Suppressor macrophage treated with lipopolysaccharide for 4 hours (primary cell): ENCODE data around the gene ERC1.
A peak's percentile ranks its signal among the peaks of the same experiment; 100 is the strongest.

Experiments used
- DNase-seq: peaks from one replicate; pipeline ENCODE4 v3.0.0-alpha.2; 2020

The ERC1 gene

DNA sequence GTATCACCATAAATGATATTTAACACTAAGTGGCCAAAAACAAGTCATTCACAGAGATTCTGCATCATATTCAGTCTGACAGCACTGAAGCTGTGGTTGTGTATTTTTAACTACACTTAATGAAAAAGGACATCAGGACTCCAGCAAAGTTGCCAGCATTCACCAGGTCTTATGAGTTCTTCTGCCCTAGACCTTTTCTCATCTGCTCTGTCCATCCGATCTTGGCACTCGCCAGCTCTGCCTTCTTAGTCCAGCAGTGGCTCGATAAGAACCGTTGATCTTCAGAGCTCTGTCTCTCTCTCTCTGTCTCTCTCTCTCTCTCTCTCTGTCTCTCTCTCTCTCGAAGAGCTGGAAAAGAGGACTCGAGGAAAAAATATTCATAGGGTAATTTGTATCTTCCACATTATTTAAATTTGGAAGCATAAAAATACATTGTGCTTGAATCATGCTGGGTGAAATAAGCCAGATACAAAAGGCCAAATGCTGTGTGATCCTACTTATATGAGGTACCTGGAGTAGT lies 371.2 kb downstream of the ERC1 start:
- DNase-seq: no peak

DNA sequence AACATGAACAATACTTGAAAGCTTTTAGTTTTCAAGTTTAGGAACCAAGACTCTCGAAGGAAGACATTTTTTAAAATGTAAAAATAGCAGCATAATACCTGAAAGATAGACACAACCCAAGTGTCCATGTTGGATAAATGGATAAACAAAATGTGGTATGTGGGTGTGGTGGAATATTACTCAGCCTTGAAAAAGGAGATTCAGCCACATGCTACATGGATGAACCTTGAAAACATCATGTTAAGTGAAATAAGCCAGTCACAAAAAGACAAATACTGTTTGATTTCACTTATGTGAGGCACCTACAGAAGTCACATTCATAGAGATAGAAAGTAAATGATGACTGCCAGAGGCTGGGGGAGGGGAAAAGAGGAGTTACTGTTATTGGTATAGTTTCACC lies 374.7 kb downstream of the ERC1 start:
- no peak for DNase-seq

DNA sequence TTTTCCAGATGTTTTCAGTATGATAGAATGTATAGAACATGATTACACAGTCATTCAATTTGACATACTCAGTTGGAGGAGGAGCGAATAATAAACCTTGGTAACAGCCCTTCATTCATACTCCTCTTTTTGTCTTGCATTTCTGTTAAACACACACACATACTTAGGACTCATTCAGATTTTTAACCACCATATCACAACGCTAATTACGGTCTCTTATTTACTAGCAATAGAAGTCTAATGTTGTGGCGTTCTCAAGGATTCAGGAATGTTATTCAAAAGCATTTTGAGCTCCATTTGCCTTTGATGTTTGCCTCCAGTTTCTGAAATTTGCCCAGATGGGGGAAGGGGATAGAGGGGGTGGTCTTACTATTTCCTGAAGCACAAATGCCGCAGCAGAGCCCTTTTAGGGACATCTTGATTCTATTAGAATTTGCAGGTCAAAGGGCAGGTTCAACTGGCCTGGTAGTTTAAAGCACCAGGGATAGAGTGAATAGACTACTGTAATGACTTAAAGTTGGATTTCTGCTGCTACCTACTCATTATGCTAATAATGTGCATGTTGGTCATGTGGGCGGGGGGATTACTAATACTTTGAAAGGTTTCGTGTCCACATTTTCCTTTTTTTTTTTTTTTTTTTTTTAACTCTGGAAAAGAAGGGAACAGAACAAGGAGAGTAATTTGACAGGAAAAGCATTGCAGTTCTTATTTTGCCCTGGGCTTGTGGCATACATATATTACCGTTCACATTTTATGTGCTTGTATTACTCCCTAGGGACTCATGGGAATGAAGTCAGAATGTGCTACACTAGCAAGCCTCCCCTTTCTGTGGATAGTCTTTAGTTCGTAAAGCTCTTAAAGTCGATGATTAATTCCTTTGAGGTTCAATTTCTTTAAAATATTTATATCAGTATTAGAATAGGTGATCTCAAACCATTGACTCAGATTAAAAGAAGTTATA lies 376.6 kb downstream of the ERC1 start:
- peak; percentile 10 for DNase-seq

DNA sequence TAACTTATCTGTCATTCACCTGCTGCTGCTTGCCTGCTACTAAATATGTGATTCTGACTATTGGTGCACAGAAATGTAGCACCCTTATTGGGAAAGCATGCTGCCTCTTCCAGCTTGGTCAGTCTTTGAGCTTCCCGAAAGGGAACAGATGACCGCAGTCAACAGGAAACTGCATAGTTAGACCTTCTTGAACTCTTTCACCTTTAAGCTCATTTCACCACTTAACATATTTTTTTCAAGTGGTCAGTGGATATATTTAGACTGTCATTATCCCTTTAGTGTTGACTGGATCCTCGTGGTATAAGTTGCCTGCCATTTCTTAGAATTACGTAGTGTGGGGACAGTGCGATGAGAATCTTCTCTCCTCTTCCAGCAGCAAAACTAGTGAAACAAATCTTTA lies 378.4 kb downstream of the ERC1 start:
- no peak for DNase-seq

DNA sequence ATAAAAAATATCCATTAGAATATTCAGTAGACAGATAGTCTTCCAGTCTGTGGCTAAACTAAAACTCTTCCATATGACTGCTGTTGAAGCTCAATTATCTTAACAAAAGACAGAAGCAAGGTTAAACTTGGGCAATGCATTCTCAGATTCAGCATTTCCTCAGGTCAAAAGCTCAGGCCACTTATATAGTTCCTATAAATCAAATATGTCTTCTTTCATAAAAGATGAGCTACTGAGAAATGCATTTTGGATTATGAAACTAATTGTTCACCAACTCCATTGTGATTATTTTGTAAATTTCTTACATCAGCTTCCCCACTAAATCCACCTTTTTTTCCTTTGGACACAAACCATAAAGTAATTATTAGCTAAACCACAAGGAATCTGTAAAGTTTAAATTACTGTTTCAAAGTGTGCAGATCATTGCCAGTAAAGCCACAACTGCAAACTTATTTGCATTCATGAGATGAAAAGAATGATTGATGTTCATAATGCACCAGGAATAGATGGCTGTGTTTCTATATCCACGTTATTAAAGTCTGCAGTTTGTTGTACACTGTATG lies 379.0 kb downstream of the ERC1 start:
- DNase-seq: no peak

DNA sequence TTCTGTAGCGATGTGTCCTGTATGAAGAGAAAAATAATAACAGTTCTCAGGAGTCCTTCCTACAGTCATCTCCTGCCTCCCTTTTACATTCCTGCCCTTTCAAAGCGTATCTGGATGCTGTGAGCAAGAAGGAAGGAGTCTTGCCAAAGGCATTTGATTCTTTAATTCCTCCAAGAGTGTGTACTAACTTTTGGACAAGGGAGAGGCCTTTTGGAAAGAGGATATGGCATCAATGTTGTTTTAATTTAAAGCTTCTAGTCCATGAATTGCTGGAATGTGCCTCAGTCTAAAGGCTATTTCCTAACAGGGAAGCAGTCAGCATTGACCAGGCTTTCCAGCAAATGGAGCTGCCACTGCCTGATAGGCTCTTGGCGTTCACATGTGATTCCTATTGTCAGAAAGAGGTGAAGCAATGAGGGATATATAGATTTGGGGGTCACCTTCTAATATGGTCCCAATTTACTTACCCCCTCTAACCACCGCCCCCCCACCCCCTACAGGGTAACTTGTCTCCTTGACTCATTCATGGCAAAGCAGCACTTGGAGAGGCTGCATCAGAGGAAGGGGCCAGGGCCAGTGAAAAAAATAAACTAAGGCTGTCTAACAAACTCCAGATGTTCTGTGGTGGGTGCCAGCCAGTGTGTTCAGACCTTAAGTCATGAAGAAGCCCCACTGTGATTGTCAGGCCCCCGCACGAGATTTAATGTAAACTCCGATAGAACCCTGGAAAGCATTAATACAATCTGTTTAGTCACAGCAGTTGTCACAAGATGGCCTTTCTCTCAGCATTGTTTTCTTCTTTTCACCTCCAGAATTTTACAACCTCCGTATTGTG lies 383.1 kb downstream of the ERC1 start:
- DNase-seq: no peak

DNA sequence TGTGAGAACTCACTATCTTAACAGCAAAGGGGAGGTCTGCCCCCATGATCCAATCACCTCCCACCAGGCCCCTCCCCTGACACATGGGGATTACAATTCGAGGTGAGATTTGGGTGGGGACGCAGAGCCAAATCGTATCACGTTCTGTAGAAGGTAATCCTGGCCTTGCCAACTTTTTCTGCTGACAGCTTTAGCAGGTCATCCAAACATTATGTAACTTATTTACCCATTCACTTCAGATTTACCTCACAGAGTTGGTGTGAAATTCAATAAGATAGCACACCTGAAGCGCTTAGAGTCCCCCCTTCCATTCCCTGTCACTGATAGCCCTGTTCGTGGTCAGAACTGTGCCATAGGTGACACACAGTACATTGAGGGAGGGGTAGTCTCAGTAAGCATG lies 384.3 kb downstream of the ERC1 start:
- no peak for DNase-seq

DNA sequence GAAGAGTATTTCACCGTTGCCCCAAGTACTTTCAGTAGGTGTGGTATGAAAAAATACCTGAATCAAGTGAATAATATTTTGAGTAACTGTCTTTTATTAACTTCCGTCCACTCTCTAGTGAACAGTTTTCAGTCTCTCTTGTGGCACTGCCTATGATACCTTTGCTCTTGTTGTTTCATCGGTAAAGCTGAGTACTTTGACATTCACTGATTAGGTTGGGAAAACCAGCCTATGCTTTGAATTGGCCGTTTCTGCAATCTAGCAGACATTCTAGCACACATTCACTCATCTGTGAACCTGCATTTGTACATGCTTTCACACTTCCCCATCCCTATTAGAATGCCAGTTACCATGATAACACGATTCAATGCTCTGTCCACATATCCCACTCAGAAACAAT lies 386.1 kb downstream of the ERC1 start:
- no peak for DNase-seq

DNA sequence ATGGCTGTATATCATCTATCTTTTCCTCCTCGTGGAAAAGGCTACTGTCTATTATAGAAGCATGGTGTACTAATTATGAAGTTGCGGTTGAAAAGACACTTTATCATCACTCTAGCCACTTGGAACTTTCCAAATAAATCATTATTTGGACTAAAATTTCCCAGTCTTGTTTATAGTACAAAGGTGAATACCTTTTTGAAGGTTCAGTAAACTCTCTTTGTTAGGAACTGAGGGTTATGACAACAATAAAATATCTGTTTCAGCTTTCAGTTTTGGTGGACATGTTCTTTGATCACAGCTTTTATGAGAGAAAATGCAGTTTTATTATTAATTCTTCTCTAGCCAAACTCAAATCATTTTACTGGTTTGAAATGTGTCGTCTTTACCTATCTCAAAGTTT lies 386.7 kb downstream of the ERC1 start:
- DNase-seq: no peak

DNA sequence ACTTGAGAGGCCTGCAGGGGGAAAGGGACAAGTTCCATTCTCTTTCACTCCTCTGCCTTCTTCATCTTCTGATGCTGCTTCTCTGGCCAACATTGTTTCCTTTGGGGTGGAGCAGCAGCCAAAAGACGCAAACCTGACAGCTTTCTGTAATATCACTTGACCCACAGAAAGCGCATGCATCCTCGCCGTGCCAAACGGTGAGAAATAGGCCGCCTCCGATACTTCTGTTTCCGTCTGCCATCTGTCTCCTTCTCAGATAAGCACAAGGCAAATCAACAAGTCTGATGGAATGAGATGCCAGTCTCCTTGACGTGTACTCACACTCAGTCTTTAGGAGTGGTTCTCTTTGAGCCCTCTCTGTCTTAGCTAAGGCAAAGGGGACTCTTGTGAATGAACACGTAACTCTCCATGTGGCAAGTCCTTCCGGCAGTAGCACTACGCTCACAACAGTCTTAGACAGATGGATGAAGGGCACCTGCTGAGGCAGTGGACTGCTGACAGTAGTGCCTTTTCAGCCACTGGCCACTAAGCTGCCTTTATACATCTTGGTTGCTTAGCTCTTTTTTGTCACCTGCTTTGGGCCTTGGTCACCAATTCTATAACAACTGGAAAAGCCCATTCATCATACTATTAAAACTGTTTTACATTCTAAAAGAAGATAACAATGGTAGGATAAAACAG lies 389.3 kb downstream of the ERC1 start:
- no peak for DNase-seq

DNA sequence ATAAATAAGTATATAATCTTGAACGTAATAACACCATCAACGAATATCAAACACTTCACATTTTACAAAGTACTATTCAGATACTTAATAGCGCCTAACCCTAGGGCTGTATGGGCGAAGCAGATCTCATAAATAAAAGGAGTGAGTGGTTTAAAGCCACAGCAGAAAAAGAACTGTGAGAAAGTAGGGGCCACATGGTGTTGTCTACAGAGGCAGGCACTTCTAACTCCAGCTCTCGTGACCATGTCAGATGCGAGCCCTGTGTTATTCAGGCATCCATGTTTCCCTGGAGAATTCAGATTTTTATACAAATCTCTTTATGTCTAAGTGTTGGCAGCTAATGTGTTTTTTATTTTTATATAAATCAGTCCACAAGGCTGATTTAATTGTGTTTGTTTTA lies 391.1 kb downstream of the ERC1 start:
- no peak for DNase-seq

DNA sequence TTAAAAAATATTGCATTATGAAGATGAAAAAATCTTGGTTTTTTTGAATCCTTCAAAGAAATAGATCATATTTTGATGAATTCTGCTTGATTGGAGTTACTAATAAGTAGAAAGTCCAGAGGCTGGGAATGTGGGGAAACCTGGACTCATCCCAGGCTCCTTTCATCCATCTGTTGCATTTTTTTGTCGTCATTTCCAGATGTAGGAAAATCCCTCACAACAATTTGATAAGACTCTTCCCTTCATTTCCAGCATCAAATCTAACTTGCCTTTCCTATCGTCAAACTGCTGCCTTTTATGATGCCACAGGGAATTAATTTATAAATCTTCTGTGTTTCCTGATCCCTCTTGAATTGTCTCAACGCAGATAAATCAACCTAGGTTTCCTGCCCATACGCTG lies 391.8 kb downstream of the ERC1 start:
- no peak for DNase-seq

DNA sequence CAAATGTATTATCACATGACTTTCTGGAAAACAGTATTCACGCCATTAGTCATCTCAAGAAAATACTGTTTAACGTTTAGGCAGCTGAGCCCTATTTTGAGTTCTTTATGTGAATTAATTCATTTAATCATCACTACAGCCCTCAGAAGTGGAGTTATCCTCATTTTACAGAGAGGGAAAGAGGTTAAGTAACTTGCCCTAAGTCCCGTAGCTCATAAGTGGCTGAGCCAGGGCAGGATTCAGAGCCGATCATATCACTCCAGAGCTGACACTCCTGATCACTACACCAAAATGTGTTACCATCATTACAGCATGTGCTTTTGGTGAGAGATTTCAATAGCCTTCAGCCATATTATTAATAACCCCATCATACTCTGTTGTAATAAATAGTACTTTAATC lies 392.7 kb downstream of the ERC1 start:
- no peak for DNase-seq

DNA sequence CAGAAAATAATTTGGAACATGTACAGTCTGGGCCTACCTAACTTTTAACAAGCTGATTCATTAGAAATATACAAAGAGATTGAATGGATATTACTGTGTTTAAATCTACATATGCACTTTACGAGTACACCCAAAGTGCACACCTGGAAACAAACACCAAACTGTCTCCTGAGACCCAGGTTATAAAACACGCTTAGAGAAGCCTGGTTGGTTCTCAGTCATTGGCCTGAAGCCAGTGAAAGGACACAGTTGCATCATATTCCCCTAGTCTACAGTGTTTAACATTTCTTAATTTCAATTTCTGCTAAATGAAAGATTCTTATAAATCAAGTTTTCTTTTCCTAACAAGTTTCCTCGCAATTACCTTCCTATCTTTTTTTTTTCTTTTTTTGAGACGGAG lies 393.9 kb downstream of the ERC1 start:
- no peak for DNase-seq

DNA sequence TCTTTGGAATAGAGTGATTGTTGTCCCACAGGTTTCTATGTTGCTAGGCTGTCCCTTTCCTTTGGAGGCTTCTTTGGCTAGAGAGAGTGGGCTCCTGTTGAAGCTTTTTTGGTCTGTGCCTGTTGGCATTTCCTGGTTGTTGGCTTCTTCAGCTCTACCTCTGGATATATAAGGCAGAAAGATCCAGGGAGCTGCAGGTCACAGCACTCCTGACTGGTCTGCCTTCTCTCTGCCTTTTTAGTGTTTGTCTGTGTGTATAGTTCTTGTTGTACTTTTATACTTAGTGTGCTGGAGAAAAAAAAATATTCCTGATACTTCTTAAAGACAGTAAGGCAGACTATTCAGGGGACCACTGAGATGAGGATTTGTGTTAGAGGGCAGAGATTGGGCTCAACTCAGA lies 400.7 kb downstream of the ERC1 start:
- no peak for DNase-seq

DNA sequence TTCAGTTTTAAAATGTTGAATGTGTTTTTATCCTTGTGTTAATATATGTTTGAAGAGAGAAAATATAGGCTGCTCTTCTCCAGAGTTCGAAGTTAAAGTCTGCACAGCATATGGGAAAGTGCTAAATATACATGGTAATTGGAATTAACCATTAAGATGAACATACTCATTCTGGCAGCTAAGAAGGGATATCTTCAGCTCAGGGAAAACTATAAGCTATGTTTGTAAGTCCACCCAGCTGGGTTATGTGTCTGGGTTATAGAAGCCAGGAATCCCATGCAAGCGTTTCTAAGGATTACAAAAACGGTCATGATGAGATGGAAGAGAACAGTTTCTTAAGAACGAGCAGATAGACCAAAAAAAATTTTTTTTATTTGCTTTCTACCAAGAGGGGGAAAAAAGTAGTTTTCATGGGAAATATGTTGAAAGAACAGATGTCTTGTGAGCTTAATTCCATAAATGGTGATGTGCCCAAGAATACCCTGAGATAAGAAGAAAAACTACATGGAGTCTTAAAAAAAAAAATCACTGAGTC lies 404.5 kb downstream of the ERC1 start:
- no peak for DNase-seq

DNA sequence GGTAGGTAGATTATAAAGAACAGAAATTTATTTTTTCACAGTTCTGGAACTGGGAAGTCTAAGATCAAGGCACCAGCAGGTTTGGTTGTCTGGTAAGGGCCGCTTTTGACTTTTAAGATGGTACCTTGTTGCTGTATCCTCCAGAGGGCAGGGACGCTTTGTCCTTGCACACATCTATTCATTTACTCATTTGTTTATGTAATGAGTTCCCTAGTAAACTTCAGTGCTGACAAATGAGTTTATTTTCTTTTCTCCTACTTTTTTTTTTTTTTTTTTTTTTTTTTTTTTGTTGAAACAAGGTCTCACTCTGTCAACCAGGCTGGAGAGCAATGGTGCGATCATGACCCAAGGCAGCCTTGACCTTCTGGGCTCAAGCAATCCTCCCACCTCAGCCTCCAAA lies 407.6 kb downstream of the ERC1 start:
- DNase-seq: no peak

DNA sequence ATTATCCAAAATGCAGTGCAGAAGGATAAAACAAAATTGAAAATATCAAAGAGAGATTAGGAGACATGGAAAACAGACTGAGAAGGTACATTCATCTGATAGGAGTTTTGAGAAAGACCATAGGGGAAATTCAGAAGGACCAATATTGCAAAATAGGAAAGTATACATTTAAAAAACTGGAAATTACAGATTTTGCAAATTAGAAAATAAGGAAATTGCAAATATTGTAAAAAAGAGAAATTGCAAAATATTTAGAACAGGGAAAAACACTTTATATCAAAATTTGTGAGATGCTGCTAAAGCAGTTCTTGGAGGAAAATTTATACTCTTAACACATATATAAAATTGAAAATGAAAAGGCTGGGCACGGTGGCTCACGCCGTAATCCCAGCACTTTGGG lies 410.9 kb downstream of the ERC1 start:
- DNase-seq: peak; percentile 11

DNA sequence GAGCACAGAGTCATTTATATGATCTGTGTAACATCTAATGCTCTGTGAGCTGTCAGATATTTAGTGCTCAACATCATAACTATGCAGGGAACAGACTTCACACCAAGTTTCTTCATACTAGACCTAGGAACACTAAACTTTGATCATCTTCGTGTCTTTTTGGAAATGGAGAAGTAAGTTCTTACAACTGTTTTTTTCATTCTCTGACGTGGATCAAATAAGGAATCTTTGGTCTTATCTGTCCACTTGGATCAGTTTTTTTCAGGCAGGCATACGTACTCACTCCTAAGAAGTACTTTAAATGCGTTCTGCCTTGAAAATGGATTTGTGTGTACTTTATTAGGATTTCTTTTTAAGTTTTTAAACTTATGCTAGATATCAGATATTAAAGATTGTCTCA lies 412.4 kb downstream of the ERC1 start:
- DNase-seq: no peak

DNA sequence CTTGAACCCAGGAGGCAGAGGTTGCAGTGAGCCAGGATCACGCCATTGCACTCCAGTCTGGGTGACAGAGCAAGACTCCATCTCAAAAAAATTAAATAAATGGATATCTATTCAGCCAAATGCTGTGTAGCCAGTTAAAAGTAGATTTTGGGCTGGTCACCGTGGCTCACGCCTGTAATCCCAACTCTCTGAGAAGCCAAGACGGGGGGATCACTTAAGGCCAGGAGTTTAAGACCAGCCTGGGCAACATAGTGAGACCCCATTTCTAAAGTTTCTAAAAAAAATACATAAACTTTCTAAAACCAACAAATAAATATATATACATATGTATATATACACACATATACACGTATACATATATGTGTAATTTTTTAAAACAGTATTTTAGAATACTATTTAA lies 414.6 kb downstream of the ERC1 start:
- DNase-seq: no peak

DNA sequence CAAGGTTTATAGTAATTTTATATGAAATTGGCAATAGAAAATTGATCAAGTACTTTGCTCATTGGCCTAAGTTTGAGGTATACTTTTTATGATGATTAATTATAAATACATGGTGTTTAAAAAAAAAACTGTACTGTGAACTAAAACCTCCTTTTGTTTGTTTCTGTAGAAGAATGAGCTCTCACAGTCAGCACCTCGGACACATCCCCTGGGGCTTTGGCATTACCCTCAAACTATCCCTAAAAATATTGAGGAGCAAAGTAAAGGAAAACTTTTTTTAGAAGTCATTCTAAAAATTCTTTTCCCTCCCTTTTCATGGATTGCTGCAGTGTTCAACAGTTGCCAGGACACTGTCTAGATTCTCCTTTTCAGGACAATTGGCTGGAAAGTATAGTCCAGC lies 419.8 kb downstream of the ERC1 start:
- DNase-seq: no peak

DNA sequence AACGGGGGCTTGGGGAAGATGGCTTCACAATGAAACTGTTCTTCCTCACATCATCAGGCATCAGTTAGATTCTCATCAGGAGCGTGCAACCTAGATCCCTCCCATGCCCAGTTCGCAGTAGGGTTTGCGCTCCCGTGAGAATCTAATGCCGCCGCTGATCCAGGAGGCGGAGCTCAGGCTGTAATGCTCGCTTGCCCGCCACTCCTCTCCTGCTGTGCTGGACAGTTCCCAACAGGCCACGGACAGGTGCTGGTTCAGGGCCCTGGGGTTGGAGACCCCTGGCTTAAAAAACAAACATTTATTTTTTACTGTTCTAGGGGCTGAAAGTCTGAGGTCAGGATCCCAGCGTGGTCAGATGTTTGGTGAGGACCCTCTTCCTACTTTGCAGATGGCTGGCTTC lies 422.9 kb downstream of the ERC1 start:
- DNase-seq: no peak

DNA sequence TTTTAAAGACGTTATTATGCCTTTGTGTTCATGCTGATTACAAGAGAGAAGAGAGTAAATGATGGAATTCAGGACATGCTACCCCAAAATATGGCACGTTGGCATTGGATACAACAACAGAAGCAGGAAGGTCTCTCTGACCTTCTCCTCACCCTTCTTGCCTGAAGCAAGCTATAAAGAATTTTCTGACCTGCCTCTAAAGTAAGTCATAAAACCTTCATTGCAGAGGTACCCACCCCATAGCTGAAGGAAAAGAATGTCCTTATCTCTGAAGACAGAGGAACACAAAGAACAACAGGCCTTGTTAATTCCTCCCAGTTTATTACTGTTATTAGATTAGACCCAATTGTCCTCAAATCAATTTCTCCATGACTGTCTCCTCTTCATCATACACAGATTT lies 427.1 kb downstream of the ERC1 start:
- DNase-seq: no peak
